Upper lobe of right lung (tissue), 1 donor: ENCODE data around the gene TRPM2. TPM values are rescaled to one million over a fixed set of nuclear protein-coding genes. Genes with fewer than 3 reads are reported as not detected.

Experiments used
- ATAC-seq: fragments of 200-7000 bp; cut with Tn5 transposase; one replicate; pipeline ENCODE4 v1.9.1; 2020; ENCODE audit warnings: mild to moderate bottlenecking, moderate library complexity
- DNase-seq: peaks from one replicate; pipeline ENCODE4 v3.0.0-alpha.2; 2020
- H3K27ac ChIP-seq: fragments of 200-600 bp; one replicate; pipeline ENCODE4 v1.8.0; 2022
- H3K27me3 ChIP-seq: fragments of 200-600 bp; one replicate; pipeline ENCODE4 v1.8.0; 2022; ENCODE audit warnings: mild to moderate bottlenecking
- H3K36me3 ChIP-seq: fragments of 200-600 bp; one replicate; pipeline ENCODE4 v1.8.0; 2022
- H3K4me1 ChIP-seq: fragments of 200-600 bp; one replicate; pipeline ENCODE4 v1.8.0; 2022
- H3K4me3 ChIP-seq: fragments of 200-600 bp; one replicate; pipeline ENCODE4 v1.8.0; 2022; ENCODE audit warnings: mild to moderate bottlenecking
- H3K9me3 ChIP-seq: fragments of 200-600 bp; one replicate; pipeline ENCODE4 v1.8.0; 2022
- CTCF ChIP-seq: fragments of 200-600 bp; IDR thresholded peaks from one replicate; pipeline ENCODE4 v1.8.0; 2022; ENCODE audit warnings: antibody characterized with exemption
- intact Hi-C: fragments of 100-400 bp; cut with DNase I; formaldehyde crosslinking; loops from one replicate; pipeline ENCODE4 v1.11.0; 2022
- total RNA-seq: library from RNA; stranded (reverse); fragmentation: NEBNext Ultra II Directional; extraction: Animal tissue kit (Norgen Biotek cat#: 25700); gene quantifications from one replicate; pipeline ENCODE4 v1.2.1, GENCODE V29; 2021
- donor health status: DM: no; HTN: yes; CAD: no; lungs with severe emphysema.

Gene TRPM2
- total RNA-seq, 1 donor from 2014 or later = 10.0 TPM

- H3K36me3 ChIP-seq = peaks cover 82% of the 10 kb centered on the region
- ATAC-seq (no peak), DNase-seq (no peak)
- no peaks in the 10 kb centered on the region for H3K4me1 ChIP-seq
- intact Hi-C loops = no loop called here
- no peak overlapping the region for H3K4me3 ChIP-seq
- no peaks in the 10 kb centered on the region for H3K27me3 ChIP-seq
- no peak overlapping the region for H3K27ac ChIP-seq
- H3K9me3 ChIP-seq = no peaks in the 10 kb centered on the region
- no peak for TF ChIP-seq CTCF
These were observed 34.7 kb upstream of the TRPM2 start for GRCh38 chr21:44318489-44319285.

GRCh38 chr21:44319407-44320065 lies 33.9 kb upstream of the TRPM2 start:
- ATAC-seq (no peak), DNase-seq (no peak)
- H3K4me1 ChIP-seq = no peaks in the 10 kb centered on the region
- H3K36me3 ChIP-seq = peaks cover 86% of the 10 kb centered on the region
- intact Hi-C loops = no loop called here
- no peak for TF ChIP-seq CTCF
- no peaks in the 10 kb centered on the region for H3K9me3 ChIP-seq
- no peaks in the 10 kb centered on the region for H3K27me3 ChIP-seq
- H3K27ac ChIP-seq = no peak overlapping the region
- H3K4me3 ChIP-seq = no peak overlapping the region

- Histone ChIP-seq H3K36me3 (peaks cover 91% of the 10 kb centered on the region), H3K4me3 (no peak overlapping the region), H3K4me1 (no peaks in the 10 kb centered on the region), H3K9me3 (no peaks in the 10 kb centered on the region), H3K27ac (no peak overlapping the region), H3K27me3 (no peaks in the 10 kb centered on the region)
- DNase-seq (no peak), ATAC-seq (no peak)
- TF ChIP-seq CTCF = no peak
- intact Hi-C loops = no loop called here
These were observed 32.6 kb upstream of the TRPM2 start for GRCh38 chr21:44320847-44321246.

- DNase-seq (no peak), ATAC-seq (no peak)
- Histone ChIP-seq H3K27ac (no peak overlapping the region), H3K36me3 (peaks cover 88% of the 10 kb centered on the region), H3K27me3 (no peaks in the 10 kb centered on the region), H3K4me1 (no peaks in the 10 kb centered on the region), H3K4me3 (no peak overlapping the region), H3K9me3 (no peaks in the 10 kb centered on the region)
- no peak for TF ChIP-seq CTCF
- intact Hi-C loops = no loop called here
These were observed 31.5 kb upstream of the TRPM2 start for GRCh38 chr21:44321846-44322450.

GRCh38 chr21:44322621-44323325 lies 30.6 kb upstream of the TRPM2 start:
- no peak for TF ChIP-seq CTCF
- Histone ChIP-seq H3K36me3 (peaks cover 80% of the 10 kb centered on the region), H3K9me3 (no peaks in the 10 kb centered on the region), H3K27ac (no peak overlapping the region), H3K4me1 (no peaks in the 10 kb centered on the region), H3K4me3 (no peak overlapping the region), H3K27me3 (no peaks in the 10 kb centered on the region)
- ATAC-seq = no peak
- DNase-seq = no peak
- intact Hi-C loops = no loop called here
